Measurements from ENCODE around the gene SLC6A9. TPM values are rescaled to one million over a fixed set of nuclear protein-coding genes. Genes with fewer than 3 reads are reported as not detected.

SLC6A9 gene
- total RNA-seq, 1 experiment from 2014 or later, result 30.1 TPM

- Mint-ChIP-seq H3K4me1 (peaks cover 11 to 19% of the 10 kb centered on the region in 2 experiments), H3K4me3 (no peak overlapping the region), H3K36me3 (ENCODE audit: insufficient read depth in 1 of 3, low read depth in 3 of 3) (peaks cover 13 to 31% (median 14%) of the 10 kb centered on the region in 3 experiments; a peak in 6 of 7 replicates), H3K27ac (no peak overlapping the region), H3K9me3 (no peaks in the 10 kb centered on the region), H3K27me3 (ENCODE audit: low read depth) (no peaks in the 10 kb centered on the region)
- Histone ChIP-seq H3K27ac (ENCODE audit: insufficient read length, low read depth, low read length) (no peak overlapping the region), H2BK12ac (ENCODE audit: insufficient read length, low read depth, low read length) (no peak overlapping the region), H3K27me3 (ENCODE audit: insufficient read depth, low read length) (no peaks in the 10 kb centered on the region), H3K9me3 (ENCODE audit: control insufficient read depth, low read depth, low read length) (no peaks in the 10 kb centered on the region), H2BK5ac (ENCODE audit: insufficient read length, low read length) (no peak overlapping the region), H3K79me1 (ENCODE audit: insufficient read depth, low read depth, low read length, poor library complexity, severe bottlenecking) (no peaks in the 10 kb centered on the region), H3K4me2 (ENCODE audit: insufficient read depth, insufficient read length, low read length) (no peak overlapping the region), H3K23ac (ENCODE audit: insufficient read length, low read depth, low read length) (no peak overlapping the region), H3K4ac (ENCODE audit: low read depth, low read length) (no peak overlapping the region), H3K79me2 (ENCODE audit: insufficient read depth, low read length) (no peaks in the 10 kb centered on the region), H4K91ac (ENCODE audit: insufficient read length, low read depth, low read length) (no peak overlapping the region), H4K20me1 (ENCODE audit: control insufficient read depth, insufficient read depth, insufficient read length) (no peaks in the 10 kb centered on the region), H3K14ac (ENCODE audit: insufficient read depth, low read length) (no peak overlapping the region; the same call in 1 of the 2 replicates), H3K18ac (ENCODE audit: insufficient read length, low read depth, low read length) (no peak overlapping the region), H3K56ac (ENCODE audit: insufficient read length, low read depth, low read length) (no peak overlapping the region), H2BK120ac (ENCODE audit: low read depth, low read length, poor library complexity, severe bottlenecking) (no peak overlapping the region), H4K5ac (ENCODE audit: insufficient read length, low read depth, low read length) (no peak overlapping the region), H3K9ac (ENCODE audit: extremely low read depth, insufficient read length, low read length) (no peak overlapping the region), H2AK5ac (ENCODE audit: insufficient read length, low read length) (no peak overlapping the region), H4K8ac (replicated peaks; ENCODE audit: insufficient read length, low read depth, low read length) (no peak overlapping the region), H3T11ph (ENCODE audit: low read length) (no peak overlapping the region), H3K23me2 (ENCODE audit: insufficient read length, low read depth, low read length, poor library complexity, severe bottlenecking) (no peaks in the 10 kb centered on the region), H2BK20ac (ENCODE audit: low read depth, low read length, poor library complexity, severe bottlenecking) (no peak overlapping the region), H3K4me1 (ENCODE audit: insufficient read depth, low read length) (no peaks in the 10 kb centered on the region), H2AFZ (ENCODE audit: low read length) (no peak overlapping the region), H2BK15ac (ENCODE audit: low read depth, low read length) (no peak overlapping the region)
- TF ChIP-seq CTCF (conservative IDR thresholded peaks at IDR 0.05), result no peak
- no peak for DNase-seq
- no CpG with 5 or more reads among the region's 13 CpGs for WGBS (ENCODE audit: extremely low coverage, insufficient read length, low lambda C conversion rate)
These were observed 11.8 kb downstream of the SLC6A9 start for GRCh38 chr1:44019466-44019948.

Measured in H9 (cell line).